Colonic mucosa (tissue), 4 donors: Measurements from ENCODE around the gene MTARC2. TPM values are rescaled to one million over a fixed set of nuclear protein-coding genes. Genes with fewer than 3 reads are reported as not detected.

Experiments used
- DNase-seq: peaks from one replicate; pipeline ENCODE4 v3.0.0-alpha.2; 2020
- H3K27ac ChIP-seq: fragments of 200-600 bp; one replicate; pipeline ENCODE4 v1.8.0; 2021
- H3K27me3 ChIP-seq: fragments of 200-600 bp; one replicate; pipeline ENCODE4 v1.8.0; 2021
- H3K36me3 ChIP-seq: fragments of 200-600 bp; one replicate; pipeline ENCODE4 v1.8.0; 2021
- H3K4me1 ChIP-seq: fragments of 200-600 bp; one replicate; pipeline ENCODE4 v1.8.0; 2021; ENCODE audit warnings: mild to moderate bottlenecking
- H3K4me3 ChIP-seq: fragments of 200-600 bp; one replicate; pipeline ENCODE4 v1.8.0; 2021
- H3K9ac ChIP-seq, 2 donors: one replicate each; pipeline ENCODE4 v1.7.0; 2013; ENCODE audit warnings: control low read depth in 2 of 2, low read depth in 2 of 2, low read length in 2 of 2
- H3K9me3 ChIP-seq: fragments of 200-600 bp; one replicate; pipeline ENCODE4 v1.8.0; 2021
- CTCF ChIP-seq: fragments of 200-600 bp; IDR thresholded peaks from one replicate; pipeline ENCODE4 v1.8.0; 2022; ENCODE audit warnings: antibody characterized with exemption, mild to moderate bottlenecking
- intact Hi-C: fragments of 100-400 bp; cut with DNase I; formaldehyde crosslinking; loops from one replicate; pipeline ENCODE4 v1.14.1; 2022
- total RNA-seq, 2 donors: library from RNA; stranded (reverse); fragmentation: NEBNext Ultra II Directional in 1 of 2; extraction: Animal tissue kit (Norgen Biotek cat#: 25700) in 1 of 2; gene quantifications; one replicate each; pipeline ENCODE4 v1.2.1, GENCODE V29; 2021
- donor health status: healthy.
- donor health status: DM: no; HTN: no; CAD: no.
- donor health status: DM: no; HTN: no; CAD: no.

MTARC2 gene
- total RNA-seq, 2 donors from 2014 or later, result 28.1 to 32.3 TPM

GRCh38 chr1:220746851-220747250 lies 1.3 kb upstream of the MTARC2 start:
- TF ChIP-seq CTCF, result no peak
- Histone ChIP-seq H3K27ac (no peak overlapping the region), H3K36me3 (no peaks in the 10 kb centered on the region), H3K4me3 (no peak overlapping the region), H3K27me3 (no peaks in the 10 kb centered on the region), H3K9me3 (no peaks in the 10 kb centered on the region), H3K9ac (no peak overlapping the region), H3K4me1 (peaks cover 3% of the 10 kb centered on the region)
- intact Hi-C loops, result no loop called here
- no peak for DNase-seq

DNA sequence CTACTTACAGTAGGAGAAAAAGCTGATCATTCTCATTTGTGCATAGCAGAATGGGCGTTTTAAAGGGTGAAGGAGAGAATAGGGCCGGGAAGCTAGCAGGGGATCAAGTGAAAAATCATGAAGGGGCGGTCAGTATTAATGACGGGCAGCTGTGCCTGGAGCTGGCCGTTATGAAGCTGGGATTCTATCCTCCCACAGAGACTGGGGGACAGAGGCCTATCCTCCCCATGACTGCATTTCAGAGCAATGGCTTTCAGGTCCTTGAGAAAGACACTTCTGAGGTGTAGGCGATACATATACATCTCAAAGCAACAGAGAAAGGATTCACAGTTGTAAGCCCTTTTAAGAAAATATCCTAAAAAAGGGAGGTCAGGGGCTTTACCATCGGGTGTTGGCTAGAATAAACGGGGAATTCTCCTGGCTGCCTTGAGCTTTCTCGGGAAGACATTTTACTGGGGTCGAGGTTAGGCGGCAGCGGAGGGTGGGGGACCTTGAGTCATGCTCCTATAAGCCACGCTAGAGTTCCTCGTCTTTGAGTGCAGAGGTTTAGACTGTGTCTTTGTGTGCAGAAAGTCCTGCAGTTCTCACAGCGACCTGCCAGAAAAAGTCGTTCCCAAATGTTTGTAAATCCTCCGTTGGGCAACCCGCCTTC lies 559 bp upstream of the MTARC2 start:
- H3K9ac ChIP-seq, result peak overlapping the region; percentile 75 to 88
- H3K9me3 ChIP-seq, result no peaks in the 10 kb centered on the region
- H3K36me3 ChIP-seq, result no peaks in the 10 kb centered on the region
- peak overlapping the region; percentile 58 for H3K4me3 ChIP-seq
- no peaks in the 10 kb centered on the region for H3K27me3 ChIP-seq
- intact Hi-C loops, result no loop called here
- peaks cover 3% of the 10 kb centered on the region for H3K4me1 ChIP-seq
- DNase-seq, result no peak
- TF ChIP-seq CTCF, result no peak
- H3K27ac ChIP-seq, result peak overlapping the region; percentile 77

GRCh38 chr1:220748936-220749335 lies 814 bp downstream of the MTARC2 start:
- Histone ChIP-seq H3K4me3 (peak overlapping the region; percentile 58), H3K27me3 (no peaks in the 10 kb centered on the region), H3K27ac (peak overlapping the region; percentile 77), H3K36me3 (no peaks in the 10 kb centered on the region), H3K9ac (peak overlapping the region; percentile 75 to 88), H3K9me3 (no peaks in the 10 kb centered on the region), H3K4me1 (peaks cover 3% of the 10 kb centered on the region)
- TF ChIP-seq CTCF, result no peak
- intact Hi-C loops, result no loop called here
- DNase-seq, result no peak

GRCh38 chr1:220750131-220750515 lies 2.0 kb downstream of the MTARC2 start:
- no peaks in the 10 kb centered on the region for H3K27me3 ChIP-seq
- peak overlapping the region in 1 of 2 donors; percentile 42 for H3K9ac ChIP-seq
- H3K9me3 ChIP-seq, result no peaks in the 10 kb centered on the region
- no peak for DNase-seq
- H3K4me3 ChIP-seq, result peak overlapping the region; percentile 5
- H3K4me1 ChIP-seq, result peaks cover 3% of the 10 kb centered on the region
- no peak for TF ChIP-seq CTCF
- intact Hi-C loops, result no loop called here
- no peak overlapping the region for H3K27ac ChIP-seq
- H3K36me3 ChIP-seq, result no peaks in the 10 kb centered on the region

DNA sequence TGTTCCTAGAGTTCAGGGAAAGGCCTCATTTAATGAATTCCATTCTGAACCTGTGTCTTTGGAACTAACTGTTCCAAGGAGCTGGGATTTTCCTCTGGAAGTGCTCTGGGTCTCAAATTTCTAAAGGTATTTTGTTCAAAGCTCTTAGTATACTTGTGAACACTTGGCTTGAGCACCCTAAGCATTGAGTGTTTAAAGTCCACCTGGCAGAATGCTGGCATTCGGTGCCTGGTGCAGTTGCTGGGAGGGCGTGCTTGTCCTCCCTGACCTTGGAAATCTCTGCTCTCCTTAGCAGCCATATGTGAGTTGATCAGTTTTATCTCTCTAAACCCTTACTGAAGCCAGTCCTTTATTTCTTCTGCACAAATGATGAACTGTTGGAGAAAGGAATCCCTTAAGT lies 3.0 kb downstream of the MTARC2 start:
- Histone ChIP-seq H3K4me3 (no peak overlapping the region), H3K36me3 (no peaks in the 10 kb centered on the region), H3K27me3 (no peaks in the 10 kb centered on the region), H3K9me3 (no peaks in the 10 kb centered on the region), H3K9ac (peak overlapping the region in 1 of 2 donors; percentile 3), H3K4me1 (peaks cover 3% of the 10 kb centered on the region), H3K27ac (no peak overlapping the region)
- DNase-seq, result peak; percentile 67
- no peak for TF ChIP-seq CTCF
- intact Hi-C loops, result no loop called here
